ENCODE data around the gene ETV3. TPM values are rescaled to one million over a fixed set of nuclear protein-coding genes. Genes with fewer than 3 reads are reported as not detected.

The ETV3 gene
- total RNA-seq, 1 experiment from 2014 or later, result 13.8 TPM

GRCh38 chr1:157163273-157164127, 25.3 kb upstream of the ETV3 start:
- peak; percentile 73 for DNase-seq (ENCODE audit: extremely low read depth, low read depth)

DNA sequence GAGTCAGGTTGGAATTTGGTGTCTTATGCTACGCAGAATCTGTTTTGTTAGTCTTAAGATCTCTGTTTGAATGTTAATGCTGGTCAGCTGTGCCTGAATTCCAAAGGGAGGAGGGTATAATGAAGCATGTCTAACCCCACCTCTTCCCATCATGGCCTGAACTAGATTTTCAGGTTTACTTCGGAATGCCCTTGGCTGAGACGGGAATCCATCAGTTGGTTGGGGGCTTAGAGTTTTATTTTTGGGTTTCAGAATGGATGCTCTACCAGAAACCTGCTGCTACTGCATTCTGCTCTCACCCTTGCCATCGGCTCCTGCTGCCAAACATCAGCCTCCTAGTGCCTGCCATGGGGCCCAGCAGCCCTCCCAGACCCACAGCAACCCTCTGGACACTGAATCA, 24.1 kb upstream of the ETV3 start:
- no peak for DNase-seq (ENCODE audit: extremely low read depth, low read depth)

DNA sequence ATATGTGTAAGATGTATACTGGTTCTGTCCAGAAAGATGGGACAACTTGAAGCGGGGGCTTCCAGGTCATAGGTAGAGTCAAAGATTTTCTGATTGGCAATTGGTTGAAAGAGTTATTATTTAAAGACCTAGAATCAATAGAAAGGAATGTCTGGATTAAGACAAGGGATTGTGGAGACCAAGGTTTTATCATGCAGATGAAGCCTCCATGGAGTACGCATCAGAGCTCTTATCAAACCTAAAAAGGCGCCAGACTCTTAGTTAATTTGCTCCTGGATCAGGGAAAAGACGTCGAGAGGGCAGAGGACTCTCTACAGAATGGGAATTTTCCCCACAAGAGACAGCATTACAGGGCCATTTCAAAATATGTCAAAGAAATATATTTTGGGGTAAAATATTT, 23.7 kb upstream of the ETV3 start:
- DNase-seq (ENCODE audit: extremely low read depth, low read depth), result no peak

- no peak for DNase-seq (ENCODE audit: extremely low read depth, low read depth)
These were observed 20.8 kb upstream of the ETV3 start for GRCh38 chr1:157158967-157159366.

DNA sequence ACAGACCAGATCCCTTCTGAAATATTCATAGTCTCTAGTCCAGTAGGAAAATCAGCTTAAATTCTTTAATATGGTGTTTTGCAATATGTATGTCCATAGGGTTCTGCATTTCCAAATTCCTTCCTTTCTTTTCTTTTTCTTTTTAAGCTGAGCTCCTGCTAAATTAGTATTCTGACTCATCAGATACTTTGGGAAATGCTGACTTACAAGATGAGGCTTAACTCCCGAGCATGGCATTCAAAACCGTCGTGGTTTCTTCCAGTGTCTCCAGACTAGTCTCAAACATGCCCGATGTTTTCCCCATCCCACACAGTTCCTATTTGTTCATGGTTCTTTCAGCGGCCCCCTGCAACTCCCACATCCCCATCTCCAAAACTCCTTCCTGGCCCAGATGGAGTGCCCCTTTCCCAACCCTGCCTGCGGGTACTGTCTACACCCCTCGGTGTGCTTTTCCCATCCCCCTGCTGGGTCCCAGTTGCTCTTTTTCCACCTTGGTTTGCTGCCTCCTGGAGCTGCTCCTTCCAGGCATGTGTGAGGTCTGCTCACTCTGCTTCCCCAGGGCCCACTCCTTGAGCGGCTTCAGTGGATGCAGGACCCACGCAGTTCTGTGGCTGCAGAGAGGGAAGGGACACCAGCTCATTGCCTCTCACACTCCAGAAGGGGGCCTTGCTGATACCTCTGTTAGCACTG, 19.5 kb upstream of the ETV3 start:
- DNase-seq (ENCODE audit: extremely low read depth, low read depth), result no peak

DNA sequence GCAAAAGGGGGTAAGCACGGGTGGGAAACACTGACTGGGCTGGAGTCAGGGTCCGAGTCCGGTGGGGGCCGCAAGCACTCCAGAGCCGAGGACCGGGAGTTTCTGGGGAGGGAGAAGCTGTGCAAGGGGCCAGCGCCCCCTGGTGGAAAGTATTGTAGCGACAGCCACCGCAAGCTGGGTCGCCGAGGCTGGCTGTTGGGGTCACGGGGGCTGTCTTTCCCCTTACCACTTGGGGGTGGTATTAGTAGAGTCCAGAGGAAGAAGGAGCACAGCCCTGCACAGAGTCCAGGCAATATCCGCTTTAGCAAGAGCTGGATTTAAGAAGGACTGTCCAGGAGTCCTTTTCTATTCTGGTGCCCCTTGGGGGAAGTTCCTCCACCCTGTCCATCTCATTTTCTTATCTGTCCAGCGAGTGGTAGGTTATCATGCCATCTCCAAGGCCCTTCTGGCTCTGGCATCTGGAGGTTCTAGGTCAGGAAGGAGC, 17.9 kb upstream of the ETV3 start:
- peak; percentile 70 for DNase-seq (ENCODE audit: extremely low read depth, low read depth)

DNA sequence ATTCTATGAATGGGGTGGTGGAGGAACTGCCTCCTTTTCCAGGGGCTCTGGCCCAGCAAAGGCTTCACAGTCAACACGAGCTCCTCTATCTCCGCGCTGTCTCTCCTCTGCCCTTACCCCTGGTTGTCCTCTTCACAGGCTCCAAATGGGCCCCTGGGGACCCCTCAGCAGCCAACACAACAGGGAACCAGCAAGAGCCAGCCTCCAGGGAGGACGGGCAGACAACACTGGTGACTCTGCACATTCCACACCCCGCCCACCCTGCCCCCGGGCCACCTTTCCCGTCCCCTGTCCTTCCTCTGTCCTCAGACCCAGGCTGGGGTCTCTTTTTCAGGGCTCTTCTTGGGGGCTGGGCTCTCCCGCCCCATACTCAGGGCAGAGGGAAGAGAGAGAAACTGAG, 17.5 kb upstream of the ETV3 start:
- no peak for DNase-seq (ENCODE audit: extremely low read depth, low read depth)

DNA sequence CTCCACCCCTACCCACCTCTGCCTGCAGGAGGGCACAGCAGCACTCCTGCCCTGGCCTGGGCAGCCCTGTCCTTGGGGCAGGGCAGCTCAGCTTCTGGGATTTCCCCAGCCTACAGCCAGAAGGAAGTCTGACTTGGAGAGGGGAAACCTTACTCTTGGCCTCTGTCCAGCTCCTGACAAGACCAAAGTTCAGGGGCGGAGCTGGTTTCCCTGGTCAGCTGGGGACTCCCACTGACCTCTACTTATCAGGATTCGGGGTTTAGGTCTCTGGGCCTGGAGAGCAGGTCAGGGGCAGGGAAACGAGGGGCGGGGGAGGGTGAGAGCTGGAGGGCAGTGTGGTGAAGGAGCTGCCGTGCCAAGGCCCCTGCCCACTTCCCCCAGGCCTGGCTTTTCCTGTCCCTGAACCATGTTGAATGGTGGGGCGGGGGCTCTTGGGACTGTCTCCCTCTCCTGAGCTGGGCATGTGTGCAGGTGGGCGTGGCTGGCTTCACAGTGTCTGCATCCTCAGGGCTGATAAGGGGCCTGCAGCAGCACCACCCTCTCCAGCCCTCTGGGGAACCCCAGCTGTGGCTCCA, 16.8 kb upstream of the ETV3 start:
- no peak for DNase-seq (ENCODE audit: extremely low read depth, low read depth)

DNA sequence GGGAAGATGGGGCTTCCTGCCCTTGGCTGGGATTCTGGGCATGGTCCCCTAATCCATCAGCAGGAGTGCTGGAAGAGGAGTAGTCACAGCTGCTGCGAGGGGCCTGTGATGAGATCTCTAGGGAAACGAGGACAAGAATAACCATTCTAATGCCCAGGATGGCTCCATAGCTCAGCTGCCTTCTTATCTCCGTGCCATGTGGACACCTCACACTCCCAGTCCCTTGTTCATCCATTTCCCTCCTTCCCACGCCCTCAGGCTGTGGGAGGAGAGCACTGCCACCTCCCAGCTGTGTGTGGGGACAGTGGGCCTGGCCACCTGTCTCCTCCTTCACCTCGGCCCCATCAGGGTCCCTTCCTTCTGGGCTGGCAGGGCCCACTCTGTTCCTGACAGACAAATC, 16.1 kb upstream of the ETV3 start:
- DNase-seq (ENCODE audit: extremely low read depth, low read depth), result no peak

GRCh38 chr1:157153746-157154145, 15.6 kb upstream of the ETV3 start:
- no peak for DNase-seq (ENCODE audit: extremely low read depth, low read depth)

DNA sequence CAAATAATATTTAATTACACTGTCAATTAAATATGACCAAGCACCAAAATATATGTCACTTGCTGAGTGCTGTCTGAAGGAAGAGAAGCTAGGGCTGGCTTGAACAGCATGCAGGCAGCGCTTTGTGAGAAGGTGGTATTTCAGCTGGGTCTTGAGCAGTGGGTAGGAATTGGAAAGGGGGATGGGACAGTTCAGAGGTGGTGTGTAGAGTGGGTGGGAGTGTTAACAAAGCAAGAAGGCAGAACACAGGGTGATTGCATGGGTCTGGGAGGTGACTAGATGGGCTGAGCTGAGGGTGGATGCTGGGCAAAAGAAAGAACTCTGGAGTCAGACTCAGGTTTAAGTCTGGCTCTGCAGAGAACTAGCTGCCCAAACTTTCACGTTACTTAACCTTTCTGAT, 14.3 kb upstream of the ETV3 start:
- no peak for DNase-seq (ENCODE audit: extremely low read depth, low read depth)

DNA sequence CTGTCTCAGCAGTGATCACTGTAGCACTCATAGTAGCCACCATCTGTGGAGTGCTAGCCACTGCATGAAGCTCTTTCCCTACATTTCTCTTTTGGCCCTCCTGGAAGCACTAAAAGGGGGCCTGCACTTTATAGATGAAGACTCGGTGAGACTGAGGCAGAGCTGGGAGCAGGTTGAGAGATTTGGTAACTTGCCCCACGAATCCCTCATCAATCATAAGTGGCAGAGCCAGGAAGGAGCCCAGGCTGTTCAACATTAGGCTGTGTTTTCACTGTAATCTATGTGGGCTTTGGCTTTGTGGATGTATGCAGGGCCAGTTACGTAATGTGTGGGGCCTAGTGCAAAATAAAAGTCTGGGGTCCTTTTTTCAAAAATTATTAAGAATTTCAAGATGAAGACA, 13.3 kb upstream of the ETV3 start:
- no peak for DNase-seq (ENCODE audit: extremely low read depth, low read depth)

DNA sequence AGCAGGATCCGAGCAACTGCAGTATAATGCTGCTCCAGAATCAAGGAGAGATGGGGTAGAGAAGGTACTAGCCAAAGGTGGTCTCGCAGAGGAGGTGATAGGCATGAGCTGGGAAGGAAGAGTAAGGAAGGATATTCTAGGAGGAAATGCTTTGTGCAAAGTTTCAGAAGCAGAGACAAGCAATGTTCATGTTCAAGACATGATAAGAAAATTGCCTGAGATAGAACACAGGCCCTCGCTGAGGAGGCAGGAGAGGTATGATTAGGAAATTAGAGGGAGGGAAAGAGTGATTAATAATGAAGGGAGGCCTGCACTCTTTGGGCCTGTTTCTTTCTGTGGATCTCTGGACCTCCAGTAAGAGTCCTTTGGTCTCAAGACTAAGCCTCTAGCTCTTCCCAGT, 12.9 kb upstream of the ETV3 start:
- no peak for DNase-seq (ENCODE audit: extremely low read depth, low read depth)

DNA sequence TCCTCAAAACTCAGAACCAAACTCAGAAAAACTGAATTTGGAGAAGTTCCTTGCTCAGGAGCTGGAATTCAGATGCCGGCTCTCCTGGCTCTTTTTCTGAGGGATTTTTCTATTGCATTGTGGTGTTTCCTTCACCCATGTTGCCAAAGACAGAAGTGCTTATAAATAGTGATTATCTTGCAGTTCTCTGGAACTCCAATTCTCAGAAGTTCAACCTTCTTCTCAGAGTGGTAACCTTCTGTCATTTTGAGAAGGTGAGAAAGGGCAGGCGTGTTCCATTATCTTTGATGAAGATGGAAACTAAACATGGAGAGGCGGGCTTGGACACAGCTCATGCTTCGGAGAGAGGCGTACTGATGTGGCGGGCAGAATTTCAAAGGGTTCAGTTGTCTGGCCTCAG, 12.4 kb upstream of the ETV3 start:
- DNase-seq (ENCODE audit: extremely low read depth, low read depth), result no peak

DNA sequence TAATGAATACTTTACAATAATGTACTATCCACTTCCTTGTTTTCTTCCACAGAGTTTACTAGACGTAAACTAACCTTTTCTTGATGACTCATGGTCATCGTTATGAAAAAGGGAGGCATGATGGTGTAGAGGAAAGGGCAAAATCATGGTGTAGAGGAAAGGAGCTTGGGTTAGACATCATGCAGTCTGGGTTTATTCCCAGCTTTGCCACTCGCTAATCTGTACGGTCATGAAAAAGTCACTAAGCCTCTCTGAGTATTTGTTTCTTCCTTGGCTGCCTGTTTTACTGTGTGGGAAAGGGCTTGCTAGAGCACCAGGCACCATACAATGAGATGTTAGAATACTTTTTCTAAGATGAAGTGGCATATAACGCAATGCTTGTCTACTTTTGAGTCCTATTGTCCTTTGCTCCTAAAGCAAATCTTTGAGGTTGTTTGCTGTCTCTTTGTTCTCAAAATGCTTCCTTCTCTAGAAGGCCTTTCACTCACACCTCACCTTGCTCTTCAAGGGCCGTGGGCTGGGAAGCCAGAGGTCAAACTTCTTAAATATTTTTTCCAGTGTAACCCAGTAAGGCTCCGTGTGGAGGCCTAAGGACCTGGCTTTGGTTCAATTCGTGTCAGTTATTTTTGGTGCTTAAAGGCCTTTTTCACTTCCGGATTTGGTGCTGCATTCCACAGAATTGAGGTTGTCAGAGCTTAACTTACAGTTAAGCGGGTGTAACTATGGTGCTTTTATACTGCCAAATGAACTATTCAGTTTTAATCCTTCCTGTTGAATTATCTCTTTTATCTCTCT, 9.9 kb upstream of the ETV3 start:
- DNase-seq (ENCODE audit: extremely low read depth, low read depth), result no peak

- DNase-seq (ENCODE audit: extremely low read depth, low read depth), result no peak
These were observed 8.8 kb upstream of the ETV3 start for GRCh38 chr1:157147037-157147436.

DNA sequence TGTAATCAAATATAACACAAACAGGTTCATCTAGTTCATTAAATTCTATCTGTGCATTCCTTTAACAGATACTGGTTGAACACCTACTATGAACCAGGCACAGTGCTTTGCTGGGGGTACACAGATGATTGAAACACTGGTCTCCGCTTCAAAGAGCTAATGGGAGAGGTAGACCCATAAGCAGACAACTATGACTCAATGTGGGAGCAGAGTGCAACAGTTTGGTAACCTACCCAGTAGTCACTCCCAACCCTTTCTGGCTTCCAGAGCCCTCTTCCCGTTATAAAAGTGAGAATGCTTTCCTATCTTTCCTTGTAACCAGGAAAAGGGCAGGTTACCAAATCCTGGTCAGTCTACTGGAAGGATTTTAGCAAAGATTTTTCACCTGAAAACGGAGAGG, 8.0 kb upstream of the ETV3 start:
- no peak for DNase-seq (ENCODE audit: extremely low read depth, low read depth)

DNA sequence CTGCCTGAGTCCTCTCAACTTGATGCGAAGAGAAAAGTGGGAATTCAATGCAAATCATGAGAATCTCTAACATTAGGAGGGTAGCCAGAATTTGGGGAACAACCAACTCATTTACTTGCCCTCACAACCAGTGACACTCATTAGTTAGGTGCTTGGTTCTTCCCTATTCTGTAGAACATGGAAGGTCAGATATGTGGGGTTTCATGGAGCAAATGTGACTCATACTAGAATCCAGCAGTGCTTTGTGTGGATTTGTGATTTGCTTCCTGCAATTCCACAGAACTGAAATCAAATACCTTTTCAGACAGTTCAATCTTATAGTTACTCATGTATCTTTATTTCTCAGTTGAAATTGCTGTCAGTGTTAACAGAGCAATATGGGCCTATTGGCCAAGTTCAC, 6.9 kb upstream of the ETV3 start:
- DNase-seq (ENCODE audit: extremely low read depth, low read depth), result no peak

GRCh38 chr1:157144509-157144908, 6.3 kb upstream of the ETV3 start:
- no peak for DNase-seq (ENCODE audit: extremely low read depth, low read depth)

DNA sequence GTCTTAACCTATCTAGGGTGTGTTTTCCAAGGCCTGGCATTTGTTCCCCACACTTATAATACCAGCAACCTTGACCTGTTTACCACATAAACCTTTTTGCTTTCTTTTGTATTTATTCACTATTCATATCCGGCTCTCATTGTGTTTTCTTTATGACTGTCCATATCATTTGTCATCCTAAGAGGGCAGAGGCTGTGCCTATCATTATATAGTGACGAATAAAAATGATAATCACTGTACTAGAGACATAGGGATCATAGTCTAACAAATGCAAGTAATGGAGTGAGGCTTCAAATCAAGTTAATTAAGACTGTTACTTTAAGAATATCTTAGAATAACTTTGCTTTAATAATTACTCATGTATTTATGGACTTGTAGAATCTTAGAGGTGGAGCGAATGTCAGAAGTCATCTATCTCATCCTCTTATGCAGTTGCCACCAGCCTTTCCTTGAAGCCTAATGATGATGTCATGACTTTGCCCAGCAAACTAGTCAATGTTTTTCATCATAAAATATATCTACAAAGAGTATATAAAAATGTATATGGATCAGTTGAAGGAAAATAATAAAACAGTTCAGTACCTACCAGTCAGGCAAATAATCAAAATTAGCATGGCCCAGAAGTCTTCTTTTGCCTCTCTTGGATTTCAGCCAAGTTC, 4.7 kb upstream of the ETV3 start:
- no peak for DNase-seq (ENCODE audit: extremely low read depth, low read depth)
